Measurements from ENCODE around the gene KEAP1. TPM values are rescaled to one million over a fixed set of nuclear protein-coding genes. Genes with fewer than 3 reads are reported as not detected.

KEAP1 gene
- total RNA-seq, 1 donor from 2014 or later: 71.2 TPM

DNA sequence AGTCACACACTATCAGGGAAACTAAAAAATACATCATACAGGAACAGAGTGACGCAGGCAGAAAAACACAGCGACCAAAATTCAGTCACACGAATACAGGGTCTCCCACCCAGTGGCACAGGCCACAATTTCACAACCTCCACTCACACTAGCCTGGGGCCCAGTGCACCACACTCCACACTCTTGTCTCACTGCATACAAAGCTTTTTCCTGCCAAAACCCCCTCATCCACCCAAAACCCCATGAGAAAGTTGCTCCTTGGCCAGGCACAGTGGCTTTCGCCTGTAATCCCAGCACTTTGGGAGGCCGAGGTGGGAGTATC is 12.9 kb upstream of the KEAP1 start:
- peaks cover 20% of the 10 kb centered on the region for H3K4me1 Mint-ChIP-seq (ENCODE audit: unreplicated experiment)
- no peak for DNase-seq (ENCODE audit: extremely low spot score, unreplicated experiment)
- H3K27me3 Mint-ChIP-seq: peaks cover 58% of the 10 kb centered on the region
- no peaks in the 10 kb centered on the region for H3K9me3 Mint-ChIP-seq
- no peaks in the 10 kb centered on the region for H3K36me3 Mint-ChIP-seq
- H3K4me3 Mint-ChIP-seq: no peak overlapping the region
- no peak overlapping the region for H3K27ac Mint-ChIP-seq
- TF ChIP-seq, protein P1, sequence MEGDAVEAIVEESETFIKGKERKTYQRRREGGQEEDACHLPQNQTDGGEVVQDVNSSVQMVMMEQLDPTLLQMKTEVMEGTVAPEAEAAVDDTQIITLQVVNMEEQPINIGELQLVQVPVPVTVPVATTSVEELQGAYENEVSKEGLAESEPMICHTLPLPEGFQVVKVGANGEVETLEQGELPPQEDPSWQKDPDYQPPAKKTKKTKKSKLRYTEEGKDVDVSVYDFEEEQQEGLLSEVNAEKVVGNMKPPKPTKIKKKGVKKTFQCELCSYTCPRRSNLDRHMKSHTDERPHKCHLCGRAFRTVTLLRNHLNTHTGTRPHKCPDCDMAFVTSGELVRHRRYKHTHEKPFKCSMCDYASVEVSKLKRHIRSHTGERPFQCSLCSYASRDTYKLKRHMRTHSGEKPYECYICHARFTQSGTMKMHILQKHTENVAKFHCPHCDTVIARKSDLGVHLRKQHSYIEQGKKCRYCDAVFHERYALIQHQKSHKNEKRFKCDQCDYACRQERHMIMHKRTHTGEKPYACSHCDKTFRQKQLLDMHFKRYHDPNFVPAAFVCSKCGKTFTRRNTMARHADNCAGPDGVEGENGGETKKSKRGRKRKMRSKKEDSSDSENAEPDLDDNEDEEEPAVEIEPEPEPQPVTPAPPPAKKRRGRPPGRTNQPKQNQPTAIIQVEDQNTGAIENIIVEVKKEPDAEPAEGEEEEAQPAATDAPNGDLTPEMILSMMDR (conservative IDR thresholded peaks at IDR 0.05): no peak

DNA sequence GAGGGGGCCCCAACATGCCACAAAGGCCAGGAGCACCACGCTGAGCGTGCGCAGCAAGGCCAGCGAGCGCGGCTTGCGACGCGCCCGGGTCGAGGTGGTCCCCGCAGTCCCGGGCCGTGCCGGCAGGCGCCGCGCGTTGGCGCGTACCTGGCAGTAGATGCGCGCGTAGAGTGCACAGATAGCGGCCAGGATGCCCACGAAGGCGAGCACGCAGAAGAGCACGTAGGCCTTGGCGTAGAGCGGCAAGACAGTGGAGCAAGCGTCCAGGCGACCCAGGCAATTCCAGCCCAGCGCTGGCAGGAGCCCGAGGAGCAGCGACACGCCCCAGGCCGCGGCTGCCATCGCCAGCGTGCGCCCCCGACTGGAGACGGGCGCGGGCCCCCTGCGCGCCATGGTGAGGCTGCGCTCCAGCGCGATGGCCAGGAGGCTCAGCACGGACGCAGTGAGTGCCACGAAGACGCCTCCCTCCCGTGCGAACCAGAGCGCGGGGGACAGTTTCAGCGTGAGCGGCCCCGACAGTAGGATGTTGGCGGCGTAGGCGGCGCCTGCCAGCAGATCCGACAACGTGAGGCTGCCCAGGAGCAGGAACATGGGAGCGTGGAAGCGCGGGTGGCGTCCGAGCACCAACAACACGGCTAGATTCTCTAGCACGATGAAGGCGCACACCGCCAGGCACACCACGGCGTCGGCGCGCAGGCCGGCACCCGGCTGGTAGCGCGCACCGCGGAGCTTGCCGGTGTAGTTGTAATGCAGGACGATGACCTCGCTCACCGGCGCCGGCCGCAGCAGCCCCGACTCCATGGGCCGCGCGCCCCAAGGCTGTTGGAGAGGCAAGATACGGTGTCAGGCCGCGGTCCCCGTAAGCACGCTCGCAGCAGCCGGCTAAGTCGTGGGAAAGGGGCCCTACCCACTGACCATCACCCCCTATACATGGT is 11.3 kb upstream of the KEAP1 start:
- Mint-ChIP-seq H3K9me3 (no peaks in the 10 kb centered on the region), H3K27ac (no peak overlapping the region), H3K36me3 (no peaks in the 10 kb centered on the region), H3K4me3 (peak overlapping the region; percentile 14), H3K4me1 (ENCODE audit: unreplicated experiment) (peaks cover 22% of the 10 kb centered on the region), H3K27me3 (peaks cover 49% of the 10 kb centered on the region)
- TF ChIP-seq, protein P1 (conservative IDR thresholded peaks at IDR 0.05): no peak
- DNase-seq (ENCODE audit: extremely low spot score, unreplicated experiment): no peak

DNA sequence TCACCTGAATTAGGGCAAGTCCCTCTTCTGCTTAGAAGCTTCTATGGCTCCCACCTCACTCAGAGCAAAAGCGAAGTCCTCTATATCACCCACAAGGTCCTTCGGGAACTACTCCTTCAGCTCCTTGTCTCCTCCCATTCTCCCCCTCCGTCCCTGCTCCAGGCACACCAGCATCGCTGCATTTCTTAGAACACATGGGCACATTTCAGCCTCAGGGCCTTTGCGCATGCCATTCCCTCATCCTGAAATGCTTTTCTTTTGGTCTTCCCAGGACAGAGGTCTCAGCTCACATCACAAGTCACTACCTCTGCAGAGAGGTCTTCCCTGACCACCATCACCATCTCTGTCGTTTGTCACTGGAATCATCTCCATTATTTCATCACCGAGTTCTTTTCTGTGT is 10.1 kb upstream of the KEAP1 start:
- H3K9me3 Mint-ChIP-seq: no peaks in the 10 kb centered on the region
- no peak overlapping the region for H3K27ac Mint-ChIP-seq
- no peak overlapping the region for H3K4me3 Mint-ChIP-seq
- peaks cover 37% of the 10 kb centered on the region for H3K27me3 Mint-ChIP-seq
- no peaks in the 10 kb centered on the region for H3K36me3 Mint-ChIP-seq
- TF ChIP-seq, protein P1 (conservative IDR thresholded peaks at IDR 0.05): no peak
- H3K4me1 Mint-ChIP-seq (ENCODE audit: unreplicated experiment): peaks cover 12% of the 10 kb centered on the region
- no peak for DNase-seq (ENCODE audit: extremely low spot score, unreplicated experiment)

DNA sequence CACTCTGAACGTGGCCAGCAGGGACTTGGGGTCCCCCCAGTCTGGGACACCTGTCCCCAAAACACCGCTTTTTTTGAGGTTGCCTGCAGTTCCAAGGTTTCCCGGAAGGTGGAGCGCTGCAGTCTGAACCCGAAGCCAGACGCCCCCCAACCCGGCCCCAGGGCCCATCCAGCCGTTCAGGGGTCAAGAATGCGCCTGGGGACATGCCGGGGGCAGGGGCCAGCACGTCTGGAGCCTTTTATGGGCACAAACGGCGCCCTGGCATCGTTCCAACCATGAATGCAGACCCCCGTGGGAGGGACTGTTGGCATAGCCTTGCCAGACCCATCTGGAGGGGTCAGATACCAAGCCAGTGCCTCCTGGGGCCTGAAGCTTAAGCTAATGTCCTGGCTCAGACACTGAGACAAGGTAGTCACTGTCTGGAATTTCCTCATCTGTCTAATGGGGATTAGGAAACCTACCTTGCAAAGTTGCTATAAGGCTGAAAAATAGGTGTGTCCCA is 7.2 kb upstream of the KEAP1 start:
- TF ChIP-seq, protein P1 (conservative IDR thresholded peaks at IDR 0.05): peak; percentile 86
- H3K4me1 Mint-ChIP-seq (ENCODE audit: unreplicated experiment): peaks cover 9% of the 10 kb centered on the region
- no peaks in the 10 kb centered on the region for H3K36me3 Mint-ChIP-seq
- H3K27me3 Mint-ChIP-seq: peaks cover 16% of the 10 kb centered on the region
- H3K4me3 Mint-ChIP-seq: no peak overlapping the region
- peak; percentile 77 for DNase-seq (ENCODE audit: extremely low spot score, unreplicated experiment)
- H3K27ac Mint-ChIP-seq: no peak overlapping the region
- peaks cover 4% of the 10 kb centered on the region for H3K9me3 Mint-ChIP-seq

DNA sequence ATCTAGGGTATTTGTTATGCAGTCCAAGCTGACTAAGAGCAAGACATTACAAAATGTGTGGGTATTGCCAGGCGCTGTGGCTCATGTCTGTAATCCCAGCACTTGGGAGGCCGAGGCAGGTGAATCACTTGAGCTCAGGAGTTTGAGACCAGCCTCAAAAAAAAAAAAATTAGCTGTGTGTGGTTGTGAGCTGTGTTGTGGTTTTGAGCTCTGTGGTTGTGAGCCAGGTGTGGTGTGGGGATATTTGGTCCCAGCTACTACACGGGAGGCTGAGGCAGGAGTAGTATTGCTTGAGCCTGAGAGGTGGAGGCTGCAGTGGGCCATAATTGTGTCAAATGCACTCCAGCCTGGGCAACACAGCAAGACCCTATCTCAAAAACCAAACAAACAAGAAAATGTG is 5.6 kb upstream of the KEAP1 start:
- no peak for DNase-seq (ENCODE audit: extremely low spot score, unreplicated experiment)
- TF ChIP-seq, protein P1 (conservative IDR thresholded peaks at IDR 0.05): no peak
- Mint-ChIP-seq H3K27ac (no peak overlapping the region), H3K4me1 (ENCODE audit: unreplicated experiment) (peaks cover 9% of the 10 kb centered on the region), H3K27me3 (peaks cover 8% of the 10 kb centered on the region), H3K36me3 (no peaks in the 10 kb centered on the region), H3K4me3 (no peak overlapping the region), H3K9me3 (peaks cover 4% of the 10 kb centered on the region)
